C4-2B (cell line): Measurements from ENCODE around the gene METTL1.

Experiments
- ZFX ChIP-seq: fragments of 450-650 bp; IDR thresholded peaks from 2 replicates; pipeline ENCODE4 v1.6.1; 2017
- TF ChIP-seq, protein P1 (sequence below): fragments of 450-650 bp; conservative IDR thresholded peaks from 2 replicates; pipeline ENCODE4 v1.5.1; 2017; ENCODE audit warnings: mild to moderate bottlenecking

GRCh38 chr12:57743769-57744168 lies 28.1 kb downstream of the METTL1 start:
- TF ChIP-seq, protein P1, sequence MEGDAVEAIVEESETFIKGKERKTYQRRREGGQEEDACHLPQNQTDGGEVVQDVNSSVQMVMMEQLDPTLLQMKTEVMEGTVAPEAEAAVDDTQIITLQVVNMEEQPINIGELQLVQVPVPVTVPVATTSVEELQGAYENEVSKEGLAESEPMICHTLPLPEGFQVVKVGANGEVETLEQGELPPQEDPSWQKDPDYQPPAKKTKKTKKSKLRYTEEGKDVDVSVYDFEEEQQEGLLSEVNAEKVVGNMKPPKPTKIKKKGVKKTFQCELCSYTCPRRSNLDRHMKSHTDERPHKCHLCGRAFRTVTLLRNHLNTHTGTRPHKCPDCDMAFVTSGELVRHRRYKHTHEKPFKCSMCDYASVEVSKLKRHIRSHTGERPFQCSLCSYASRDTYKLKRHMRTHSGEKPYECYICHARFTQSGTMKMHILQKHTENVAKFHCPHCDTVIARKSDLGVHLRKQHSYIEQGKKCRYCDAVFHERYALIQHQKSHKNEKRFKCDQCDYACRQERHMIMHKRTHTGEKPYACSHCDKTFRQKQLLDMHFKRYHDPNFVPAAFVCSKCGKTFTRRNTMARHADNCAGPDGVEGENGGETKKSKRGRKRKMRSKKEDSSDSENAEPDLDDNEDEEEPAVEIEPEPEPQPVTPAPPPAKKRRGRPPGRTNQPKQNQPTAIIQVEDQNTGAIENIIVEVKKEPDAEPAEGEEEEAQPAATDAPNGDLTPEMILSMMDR: no peak
- TF ChIP-seq ZFX: no peak
